HG02970 (cell line): ENCODE results near the gene UGP2.
A peak's percentile ranks its signal among the peaks of the same experiment; 100 is the strongest.
"Not testable (repeated sequence)": the region's sequence is repeated elsewhere in the genome, so short reads cannot be mapped to it uniquely, and the experiment has no call there.

Experiments used
- ATAC-seq: cut with Tn5 transposase; IDR thresholded peaks from one replicate; pipeline ENCODE4 v1.9.1; 2021; ENCODE audit warnings: mild to moderate bottlenecking, moderate library complexity, moderate number of reproducible peaks; ENCODE audit not compliant: unreplicated experiment, low FRiP score

UGP2 gene

GRCh38 chr2:63841254-63842022, at the start of gene UGP2:
Gene UGP2, plus strand, starts transcription at chr2:63841896. Its CDS starts 290 bp downstream, at chr2:63842186.
- ATAC-seq: peak; percentile 61

DNA sequence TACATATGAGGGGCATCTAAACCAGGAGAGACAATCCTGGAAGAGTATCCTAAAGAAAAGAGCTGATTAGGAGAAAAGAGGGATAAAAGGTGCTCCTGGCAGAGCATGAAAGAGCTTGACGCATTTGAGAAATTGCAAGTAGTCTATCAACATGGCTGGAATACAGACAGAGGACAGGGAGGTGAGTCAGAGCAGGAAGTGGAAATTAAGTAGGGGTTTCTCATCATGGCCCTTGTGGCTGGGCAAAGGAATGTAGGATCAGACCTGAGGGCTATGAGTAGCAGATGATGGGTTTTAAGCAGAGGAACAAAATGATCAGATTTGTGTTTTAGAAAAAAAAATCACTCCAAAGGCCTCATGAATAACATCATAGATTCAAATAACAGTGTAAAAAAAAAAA, 49.2 kb upstream of the UGP2 start:
- ATAC-seq: no peak

DNA sequence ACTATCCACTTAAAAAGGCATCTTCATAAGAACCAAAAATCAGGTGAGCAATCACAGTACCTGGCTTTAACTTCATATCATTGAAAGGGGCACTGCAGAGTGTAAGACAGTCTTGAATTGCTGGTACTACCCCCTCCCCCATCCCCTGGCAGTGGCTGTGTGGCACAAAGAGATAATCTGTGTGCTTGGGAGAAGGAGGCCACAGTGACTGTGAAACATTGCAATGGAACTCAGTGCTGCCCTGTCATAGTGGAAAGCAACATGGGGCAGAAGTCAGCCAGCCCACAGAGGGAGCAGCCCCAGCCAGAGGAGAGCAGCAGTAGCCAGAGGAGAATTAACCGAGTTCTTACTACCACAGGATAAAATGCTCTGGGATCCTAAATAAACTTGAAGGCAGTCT, 45.3 kb upstream of the UGP2 start:
- ATAC-seq: no peak

GRCh38 chr2:63796796-63797195, 44.9 kb upstream of the UGP2 start:
- no peak for ATAC-seq

- no peak for ATAC-seq
These were observed 40.2 kb upstream of the UGP2 start for GRCh38 chr2:63801455-63801854.

DNA sequence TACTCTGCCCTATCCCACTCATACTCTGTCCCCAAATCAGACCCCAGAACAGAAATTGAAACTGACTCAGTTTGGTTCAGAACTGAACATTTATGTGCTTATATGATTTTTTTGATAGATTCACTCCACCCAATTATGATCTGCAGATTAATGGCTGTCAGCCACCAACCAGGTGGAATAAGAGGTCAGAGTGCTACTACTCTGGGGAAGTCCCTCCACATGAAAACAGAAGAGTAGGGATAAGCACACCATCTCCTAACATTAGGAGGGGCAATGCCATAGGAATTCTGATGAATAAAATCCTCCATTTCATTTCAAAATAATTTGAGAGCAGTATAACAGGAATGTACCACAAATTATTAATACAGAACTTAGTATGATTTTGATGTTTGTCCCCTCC, 36.3 kb upstream of the UGP2 start:
- no peak for ATAC-seq

DNA sequence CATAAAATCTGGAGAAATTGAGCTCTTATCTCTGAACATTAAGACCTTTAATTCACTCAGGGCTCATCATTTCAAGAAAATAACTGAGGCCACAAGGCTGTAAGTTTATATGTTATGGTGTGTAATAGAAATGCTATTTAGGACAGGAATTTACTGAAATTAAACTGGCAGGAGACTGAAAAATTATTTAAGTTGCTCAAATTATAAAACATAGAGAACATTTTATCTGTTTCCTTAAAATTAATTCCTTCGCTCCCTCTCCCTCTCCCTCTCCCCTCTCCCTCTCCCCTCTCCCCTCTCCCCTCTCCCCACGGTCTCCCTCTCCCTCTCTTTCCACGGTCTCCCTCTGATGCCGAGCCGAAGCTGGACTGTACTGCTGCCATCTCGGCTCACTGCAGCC, 33.7 kb upstream of the UGP2 start:
- ATAC-seq: not testable (repeated sequence)

GRCh38 chr2:63808911-63809310, 32.8 kb upstream of the UGP2 start:
- not testable (repeated sequence) for ATAC-seq

- ATAC-seq: no peak
These were observed 30.6 kb upstream of the UGP2 start for GRCh38 chr2:63811063-63811462.

DNA sequence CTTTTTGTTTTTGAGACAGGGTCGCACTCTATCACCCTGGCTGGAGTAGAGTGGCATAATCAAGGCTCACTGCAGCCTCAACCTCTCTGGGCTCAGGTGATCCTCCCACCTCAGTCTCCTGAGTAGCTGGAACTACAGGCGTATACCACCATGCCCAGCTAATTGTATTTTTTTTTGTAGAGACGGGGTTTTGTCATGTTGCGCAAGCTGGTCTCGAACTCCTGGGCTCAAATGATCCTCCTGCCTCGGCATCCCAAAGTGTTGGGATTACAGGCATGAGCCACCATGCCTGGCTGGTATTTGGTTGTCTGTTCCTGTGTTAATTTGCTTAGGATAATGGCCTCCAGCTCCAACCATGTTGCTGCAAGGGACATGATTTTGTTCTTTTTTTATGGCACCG, 29.8 kb upstream of the UGP2 start:
- ATAC-seq: not testable (repeated sequence)

DNA sequence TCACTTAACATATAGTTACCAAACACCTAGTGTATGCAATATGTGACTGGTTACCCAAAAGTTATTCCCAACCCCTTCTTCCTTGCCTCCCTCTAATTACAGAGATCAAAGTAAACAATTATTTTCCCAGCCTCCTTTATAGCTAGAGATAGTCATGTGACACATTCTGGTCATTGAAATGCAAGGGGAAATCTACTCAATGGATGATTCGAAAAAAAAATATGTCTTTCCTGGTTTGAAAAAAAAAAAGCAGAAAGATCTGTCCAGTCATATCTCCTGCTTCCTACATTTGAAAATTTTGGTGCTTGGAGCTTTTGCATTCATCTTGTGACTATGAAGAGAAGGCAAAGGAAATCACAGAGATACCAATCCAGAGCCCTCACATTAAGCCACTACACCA, 27.6 kb upstream of the UGP2 start:
- no peak for ATAC-seq

- no peak for ATAC-seq
These were observed 24.3 kb upstream of the UGP2 start for GRCh38 chr2:63817382-63817781.

GRCh38 chr2:63818271-63818670, 23.4 kb upstream of the UGP2 start:
- no peak for ATAC-seq

GRCh38 chr2:63819256-63819655, 22.4 kb upstream of the UGP2 start:
- ATAC-seq: no peak

DNA sequence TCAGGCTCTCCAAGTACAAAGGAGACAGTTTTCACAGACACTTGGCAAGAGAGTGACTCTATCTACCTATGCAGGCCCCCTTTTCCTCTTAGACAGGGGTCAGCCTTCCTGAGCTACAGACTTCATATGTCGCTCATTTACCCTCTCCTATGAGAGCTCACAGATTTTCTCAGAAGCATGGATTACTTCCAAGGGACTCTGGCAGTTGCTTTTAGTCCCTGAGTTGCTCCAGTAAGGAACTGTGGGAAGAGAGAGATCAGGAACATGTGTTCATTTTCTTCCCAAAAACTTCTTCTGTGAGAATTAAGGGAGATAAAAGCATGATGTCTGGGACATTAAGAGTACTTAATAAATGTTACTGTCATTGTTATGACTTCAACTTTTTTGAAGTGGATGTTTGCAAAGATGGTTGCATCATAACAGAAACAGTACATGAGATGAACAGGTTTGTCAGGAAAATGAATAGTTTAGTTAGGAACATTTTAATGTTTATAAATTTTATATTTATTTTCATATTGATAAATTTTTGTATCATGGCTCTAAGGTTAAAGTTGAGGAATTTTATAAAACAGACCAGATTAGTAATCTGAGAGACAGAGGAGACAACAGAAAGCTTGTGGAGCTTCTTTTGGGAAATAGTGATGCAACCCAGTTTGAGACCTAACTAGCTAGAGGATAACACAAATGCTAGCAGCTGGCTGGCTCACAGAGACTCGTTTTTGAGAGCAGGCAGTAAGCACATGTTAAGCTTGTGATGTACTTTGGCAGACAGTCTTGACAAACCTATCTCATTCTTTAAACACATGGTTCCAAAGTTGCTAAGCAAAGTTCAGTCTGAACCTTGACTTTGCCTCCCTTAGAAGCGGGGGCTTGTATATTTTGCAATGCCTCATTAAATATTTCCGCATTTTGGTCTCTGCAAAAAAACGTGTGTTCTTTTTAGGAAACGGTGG, 21.7 kb upstream of the UGP2 start:
- no peak for ATAC-seq

- ATAC-seq: no peak
These were observed 20.7 kb upstream of the UGP2 start for GRCh38 chr2:63820969-63821368.

- no peak for ATAC-seq
These were observed 20.3 kb upstream of the UGP2 start for GRCh38 chr2:63821396-63821795.

GRCh38 chr2:63822478-63822877, 19.2 kb upstream of the UGP2 start:
- ATAC-seq: no peak

DNA sequence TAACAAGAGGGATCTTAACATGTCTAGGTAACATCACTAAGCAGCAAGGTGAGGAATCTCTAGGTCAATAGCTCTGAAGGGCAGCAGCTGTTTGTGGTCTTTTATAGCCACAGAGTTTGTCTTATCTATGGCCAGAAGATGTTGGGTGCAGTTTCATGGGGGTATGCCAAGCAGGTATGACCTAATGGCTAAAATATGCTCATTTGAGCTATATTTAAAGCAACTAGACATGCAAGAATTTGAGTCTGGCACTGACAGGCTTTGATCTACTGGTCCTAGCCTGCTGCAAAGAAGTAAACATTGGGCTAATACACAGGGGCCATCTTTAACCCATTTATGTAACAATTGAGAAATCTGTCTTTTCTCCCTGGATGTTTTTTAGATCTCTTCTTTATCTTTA, 13.9 kb upstream of the UGP2 start:
- ATAC-seq: no peak

- ATAC-seq: no peak
These were observed 10.5 kb upstream of the UGP2 start for GRCh38 chr2:63831176-63831575.

DNA sequence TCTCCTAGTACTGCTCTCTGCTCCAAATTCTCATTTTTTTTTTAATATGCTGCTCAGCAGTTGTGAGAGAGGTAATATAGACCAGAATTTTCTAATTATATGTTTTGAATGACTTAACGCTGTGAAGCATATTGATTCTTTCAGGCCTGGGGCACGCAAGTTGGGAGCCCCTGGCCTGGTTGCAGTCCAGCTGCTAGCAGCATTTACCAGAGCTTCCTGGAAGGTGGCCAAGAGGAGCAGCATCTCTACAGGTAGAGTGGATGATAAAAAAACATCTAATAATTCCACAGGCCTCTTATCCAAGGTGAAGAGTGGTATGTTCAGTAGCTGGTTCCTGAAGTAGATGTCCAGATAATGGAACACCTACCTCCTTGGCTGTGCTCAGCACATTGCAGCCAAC, 7.3 kb upstream of the UGP2 start:
- no peak for ATAC-seq
